ENCODE results near the gene FOXN3. TPM values are rescaled to one million over a fixed set of nuclear protein-coding genes. Genes with fewer than 3 reads are reported as not detected.

Gene FOXN3
- total RNA-seq, 2 donors from 2014 or later, result 61.2 to 84.1 TPM

DNA sequence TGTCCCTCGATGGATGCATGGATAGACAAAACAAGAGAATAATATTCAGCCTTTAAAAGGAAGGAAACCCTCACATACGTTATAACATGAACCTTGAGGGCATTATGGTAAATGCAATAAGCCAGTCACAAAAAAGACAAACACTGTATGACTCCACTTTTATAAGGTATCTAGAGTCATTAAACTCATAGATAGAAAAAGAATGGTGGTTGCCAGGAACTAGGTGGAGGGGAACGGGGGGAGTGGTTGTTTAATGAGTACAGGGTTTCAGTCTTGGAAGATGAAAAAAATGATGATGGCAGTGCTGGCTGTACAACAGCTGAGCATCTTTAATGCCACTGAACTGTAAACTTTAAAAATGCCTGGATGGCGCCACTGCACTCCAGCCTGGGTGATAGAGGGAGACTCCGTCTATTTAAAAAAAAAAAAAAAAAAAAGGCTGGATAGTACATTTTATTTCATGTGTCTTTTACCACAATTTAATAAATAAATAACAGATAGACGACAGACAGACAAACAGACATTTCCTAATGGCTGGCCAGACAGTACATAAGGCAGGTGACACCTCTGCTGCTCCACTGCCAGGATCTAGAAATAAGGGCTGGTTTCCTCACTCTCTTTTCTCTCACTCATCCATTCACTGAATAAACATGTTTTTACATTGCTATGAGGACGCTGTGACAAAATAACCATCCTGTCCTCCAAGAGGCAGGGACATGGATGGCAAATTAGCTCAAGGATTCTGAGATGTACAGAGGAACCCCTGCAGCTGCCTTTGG lies 118.8 kb downstream of the FOXN3 start:
- Histone ChIP-seq H3K9ac (ENCODE audit: extremely low read depth, low read length, poor library complexity, severe bottlenecking) (no peak overlapping the region), H3K9me3 (ENCODE audit: control insufficient read depth, low read length) (no peaks in the 10 kb centered on the region), H3K4me1 (ENCODE audit: control insufficient read depth, insufficient read depth, low read length) (peaks cover 10% of the 10 kb centered on the region), H3K36me3 (ENCODE audit: control insufficient read depth, insufficient read depth, low read length) (no peaks in the 10 kb centered on the region), H3K27me3 (ENCODE audit: control insufficient read depth, insufficient read depth, low read length, poor library complexity, severe bottlenecking) (no peaks in the 10 kb centered on the region), H3K27ac (ENCODE audit: low read depth, low read length) (no peak overlapping the region), H3K4me3 (ENCODE audit: low read length) (no peak overlapping the region)
- H3K4me1 Mint-ChIP-seq, result peaks cover 27% of the 10 kb centered on the region
- H3K36me3 Mint-ChIP-seq (ENCODE audit: low read depth), result peaks cover 30% of the 10 kb centered on the region
- WGBS, 2 experiments (ENCODE audit: insufficient coverage in 1 of 2, insufficient read length in 1 of 2), result 93 to 100% methylated on average over 2 to 6 of the region's 7 CpGs
- peaks cover 4% of the 10 kb centered on the region for H3K9me3 Mint-ChIP-seq
- no peak overlapping the region for H3K27ac Mint-ChIP-seq
- no peak overlapping the region for H3K4me3 Mint-ChIP-seq
- no peak for DNase-seq
- TF ChIP-seq, protein P1, sequence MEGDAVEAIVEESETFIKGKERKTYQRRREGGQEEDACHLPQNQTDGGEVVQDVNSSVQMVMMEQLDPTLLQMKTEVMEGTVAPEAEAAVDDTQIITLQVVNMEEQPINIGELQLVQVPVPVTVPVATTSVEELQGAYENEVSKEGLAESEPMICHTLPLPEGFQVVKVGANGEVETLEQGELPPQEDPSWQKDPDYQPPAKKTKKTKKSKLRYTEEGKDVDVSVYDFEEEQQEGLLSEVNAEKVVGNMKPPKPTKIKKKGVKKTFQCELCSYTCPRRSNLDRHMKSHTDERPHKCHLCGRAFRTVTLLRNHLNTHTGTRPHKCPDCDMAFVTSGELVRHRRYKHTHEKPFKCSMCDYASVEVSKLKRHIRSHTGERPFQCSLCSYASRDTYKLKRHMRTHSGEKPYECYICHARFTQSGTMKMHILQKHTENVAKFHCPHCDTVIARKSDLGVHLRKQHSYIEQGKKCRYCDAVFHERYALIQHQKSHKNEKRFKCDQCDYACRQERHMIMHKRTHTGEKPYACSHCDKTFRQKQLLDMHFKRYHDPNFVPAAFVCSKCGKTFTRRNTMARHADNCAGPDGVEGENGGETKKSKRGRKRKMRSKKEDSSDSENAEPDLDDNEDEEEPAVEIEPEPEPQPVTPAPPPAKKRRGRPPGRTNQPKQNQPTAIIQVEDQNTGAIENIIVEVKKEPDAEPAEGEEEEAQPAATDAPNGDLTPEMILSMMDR (conservative IDR thresholded peaks at IDR 0.05), result no peak
- no peaks in the 10 kb centered on the region for H3K27me3 Mint-ChIP-seq (ENCODE audit: insufficient read depth)

DNA sequence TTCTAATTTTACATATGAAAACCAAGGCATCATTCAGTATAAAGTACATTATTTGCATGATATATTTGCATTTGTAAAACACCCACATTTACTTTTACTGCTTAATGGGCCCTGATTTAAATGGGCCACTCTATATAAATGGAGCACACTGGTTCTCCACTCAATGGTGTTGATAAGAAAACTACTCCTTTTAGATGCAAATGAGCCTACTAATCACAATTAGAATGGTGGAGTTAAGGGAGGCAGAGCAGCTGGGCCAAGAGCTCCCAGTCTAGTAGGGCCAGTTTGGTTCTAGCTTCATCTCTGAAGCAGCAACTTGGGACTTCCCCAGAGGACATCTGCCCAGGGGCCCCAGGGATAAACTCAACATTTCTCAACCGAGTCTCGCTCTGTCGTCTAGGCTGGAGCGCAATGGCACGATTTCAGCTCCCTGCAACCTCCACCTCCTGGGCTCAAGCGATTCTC lies 120.7 kb downstream of the FOXN3 start:
- WGBS, 2 experiments (ENCODE audit: insufficient coverage in 1 of 2, insufficient read length in 1 of 2), result 58 to 80% methylated on average over 2 to 6 of the region's 6 CpGs
- Mint-ChIP-seq H3K4me1 (peaks cover 38% of the 10 kb centered on the region), H3K27ac (no peak overlapping the region), H3K36me3 (ENCODE audit: low read depth) (peaks cover 41% of the 10 kb centered on the region), H3K27me3 (ENCODE audit: insufficient read depth) (no peaks in the 10 kb centered on the region), H3K4me3 (no peak overlapping the region), H3K9me3 (peaks cover 7% of the 10 kb centered on the region)
- Histone ChIP-seq H3K4me3 (ENCODE audit: low read length) (no peak overlapping the region), H3K9me3 (ENCODE audit: control insufficient read depth, low read length) (no peaks in the 10 kb centered on the region), H3K4me1 (ENCODE audit: control insufficient read depth, insufficient read depth, low read length) (peaks cover 14% of the 10 kb centered on the region), H3K27me3 (ENCODE audit: control insufficient read depth, insufficient read depth, low read length, poor library complexity, severe bottlenecking) (no peaks in the 10 kb centered on the region), H3K9ac (ENCODE audit: extremely low read depth, low read length, poor library complexity, severe bottlenecking) (no peak overlapping the region), H3K36me3 (ENCODE audit: control insufficient read depth, insufficient read depth, low read length) (no peaks in the 10 kb centered on the region), H3K27ac (ENCODE audit: low read depth, low read length) (no peak overlapping the region)
- DNase-seq, result peak; percentile 70
- TF ChIP-seq, protein P1 (conservative IDR thresholded peaks at IDR 0.05), result no peak

DNA sequence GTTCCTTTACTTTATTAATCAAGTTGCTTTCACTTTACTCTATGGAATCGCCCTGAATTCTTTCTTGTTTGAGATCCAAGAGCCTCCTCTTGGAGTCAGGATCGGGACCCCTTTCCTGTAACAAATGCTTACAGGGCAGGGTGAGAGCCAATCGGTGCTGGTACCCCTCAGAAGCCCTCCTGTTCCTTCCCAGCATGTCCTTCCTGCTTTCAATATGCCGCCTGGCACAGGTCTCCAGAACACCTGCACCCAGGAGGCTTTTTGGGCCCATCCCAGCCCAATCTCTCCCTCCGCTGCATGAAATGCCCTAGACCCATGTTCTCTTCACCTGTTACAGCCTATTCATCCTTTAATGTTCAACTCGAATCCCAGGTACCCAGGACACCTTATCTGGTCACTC lies 122.2 kb downstream of the FOXN3 start:
- H3K27me3 ChIP-seq (ENCODE audit: control insufficient read depth, insufficient read depth, low read length, poor library complexity, severe bottlenecking), result no peaks in the 10 kb centered on the region
- H3K27ac Mint-ChIP-seq, result peak overlapping the region; percentile 4
- peaks cover 5% of the 10 kb centered on the region for H3K36me3 ChIP-seq (ENCODE audit: control insufficient read depth, insufficient read depth, low read length)
- H3K27me3 Mint-ChIP-seq (ENCODE audit: insufficient read depth), result no peaks in the 10 kb centered on the region
- H3K9me3 Mint-ChIP-seq, result peaks cover 7% of the 10 kb centered on the region
- H3K4me3 ChIP-seq (ENCODE audit: low read length), result no peak overlapping the region
- TF ChIP-seq, protein P1 (conservative IDR thresholded peaks at IDR 0.05), result no peak
- peaks cover 41% of the 10 kb centered on the region for H3K36me3 Mint-ChIP-seq (ENCODE audit: low read depth)
- peaks cover 38% of the 10 kb centered on the region for H3K4me1 Mint-ChIP-seq
- DNase-seq, result no peak
- no peak overlapping the region for H3K4me3 Mint-ChIP-seq
- WGBS, 2 experiments (ENCODE audit: insufficient coverage in 1 of 2, insufficient read length in 1 of 2), result 88 to 96% methylated on average over 6 of the region's 6 CpGs
- H3K4me1 ChIP-seq (ENCODE audit: control insufficient read depth, insufficient read depth, low read length), result peaks cover 14% of the 10 kb centered on the region
- no peak overlapping the region for H3K27ac ChIP-seq (ENCODE audit: low read depth, low read length)
- no peak overlapping the region for H3K9ac ChIP-seq (ENCODE audit: extremely low read depth, low read length, poor library complexity, severe bottlenecking)
- H3K9me3 ChIP-seq (ENCODE audit: control insufficient read depth, low read length), result no peaks in the 10 kb centered on the region
